Spleen (tissue), 7 donors: ENCODE data around the gene DUOXA2.
"Not testable (repeated sequence)": the region's sequence is repeated elsewhere in the genome, so short reads cannot be mapped to it uniquely, and the experiment has no call there.

ENCODE experiments used
- POLR2A ChIP-seq, 3 donors: fragments of 450-650 bp; IDR thresholded peaks; one replicate each; pipeline ENCODE4 v1.5.1; 2017; ENCODE audit warnings: antibody characterized with exemption in 3 of 3, mild to moderate bottlenecking in 1 of 3
- POLR2AphosphoS5 ChIP-seq, 3 donors: sonication (generic); formaldehyde crosslinking; IDR thresholded peaks; one replicate each; pipeline ENCODE4 v1.5.1; 2017; ENCODE audit warnings: antibody characterized with exemption in 3 of 3
- TF ChIP-seq, protein P1 (sequence below), 11 experiments: fragments of 200-600 bp in 7 of 11; fragments of 450-650 bp in 4 of 11; sonication (generic) in 4 of 11; IDR thresholded peaks in 8 of 11; conservative IDR thresholded peaks in 3 of 11; 1 replicate in 7 of 11; 2 replicates in 4 of 11; pipeline versions ENCODE4 v1.4.0 to v1.8.0; 2016 to 2021; ENCODE audit warnings: antibody characterized with exemption in 11 of 11, inconsistent platforms in 4 of 11, mild to moderate bottlenecking in 1 of 11
- donor health status: DM: no; HTN: no; CAD: no; lungs with moderate emphysema.
- donor health status: DM: no; HTN: no; CAD: no.
- donor health status: DM: no; HTN: no; CAD: no.

DNA sequence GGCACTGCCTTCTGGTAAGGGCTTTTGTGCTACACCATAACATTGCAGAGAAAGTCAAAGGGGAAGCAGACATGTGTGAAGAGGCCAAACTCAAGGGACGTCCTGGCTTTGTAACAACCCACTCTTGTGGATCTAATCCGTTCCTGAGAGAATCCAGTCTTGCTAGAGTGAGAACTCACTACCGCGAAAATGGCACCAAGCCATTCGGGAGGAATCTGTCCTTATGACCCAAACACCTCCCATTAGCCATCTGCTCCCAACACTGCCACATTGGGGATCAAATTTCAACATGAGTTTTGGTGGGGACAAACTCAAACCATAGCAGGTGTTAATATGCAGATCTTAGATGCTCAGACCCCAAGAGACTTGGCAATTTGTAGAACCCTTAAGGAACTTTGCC lies 34.9 kb upstream of the DUOXA2 start:
- TF ChIP-seq, protein P1, sequence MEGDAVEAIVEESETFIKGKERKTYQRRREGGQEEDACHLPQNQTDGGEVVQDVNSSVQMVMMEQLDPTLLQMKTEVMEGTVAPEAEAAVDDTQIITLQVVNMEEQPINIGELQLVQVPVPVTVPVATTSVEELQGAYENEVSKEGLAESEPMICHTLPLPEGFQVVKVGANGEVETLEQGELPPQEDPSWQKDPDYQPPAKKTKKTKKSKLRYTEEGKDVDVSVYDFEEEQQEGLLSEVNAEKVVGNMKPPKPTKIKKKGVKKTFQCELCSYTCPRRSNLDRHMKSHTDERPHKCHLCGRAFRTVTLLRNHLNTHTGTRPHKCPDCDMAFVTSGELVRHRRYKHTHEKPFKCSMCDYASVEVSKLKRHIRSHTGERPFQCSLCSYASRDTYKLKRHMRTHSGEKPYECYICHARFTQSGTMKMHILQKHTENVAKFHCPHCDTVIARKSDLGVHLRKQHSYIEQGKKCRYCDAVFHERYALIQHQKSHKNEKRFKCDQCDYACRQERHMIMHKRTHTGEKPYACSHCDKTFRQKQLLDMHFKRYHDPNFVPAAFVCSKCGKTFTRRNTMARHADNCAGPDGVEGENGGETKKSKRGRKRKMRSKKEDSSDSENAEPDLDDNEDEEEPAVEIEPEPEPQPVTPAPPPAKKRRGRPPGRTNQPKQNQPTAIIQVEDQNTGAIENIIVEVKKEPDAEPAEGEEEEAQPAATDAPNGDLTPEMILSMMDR (IDR thresholded peaks at IDR 0.05 in 8 of 11, conservative IDR thresholded peaks at IDR 0.05 in 3 of 11), result not testable (repeated sequence)
- not testable (repeated sequence) for TF ChIP-seq POLR2AphosphoS5, POLR2A (IDR thresholded peaks at IDR 0.05)
